H1 (cell line): ENCODE data around the gene FGFBP2. TPM values are rescaled to one million over a fixed set of nuclear protein-coding genes. Genes with fewer than 3 reads are reported as not detected.

Source experiments
- CEBPB ChIP-seq: IDR thresholded peaks from 2 replicates; pipeline ENCODE4 v1.6.1; 2012; ENCODE audit warnings: low read depth, low read length
- NRF1 ChIP-seq: IDR thresholded peaks from 2 replicates; pipeline ENCODE4 v1.6.1; 2011; ENCODE audit warnings: mild to moderate bottlenecking, low read depth, low read length, improper control_type of control experiment
- YY1 ChIP-seq: IDR thresholded peaks from 2 replicates; pipeline ENCODE4 v1.6.1; 2011; ENCODE audit warnings: low read depth, mild to moderate bottlenecking, low read length
- polyA plus RNA-seq, 7 experiments: library from polyadenylated mRNA; depleted of rRNA in 3 of 7; stranded (reverse) in 5 of 7; unstranded in 2 of 7; fragments of >200 nt in 5 of 7; fragments of 200-250 nt in 2 of 7; gene quantifications; 1 replicate in 5 of 7; 2 replicates in 1 of 7; 4 replicates in 1 of 7; pipeline versions ENCODE4 v1.2.1 to v1.2.3, GENCODE V29; 2011 to 2013; ENCODE audit warnings: missing spikeins in 2 of 7, mixed read lengths in 2 of 7
- total RNA-seq: library from RNA; stranded (reverse); fragmentation: NEBNext Ultra II Directional; extraction: Animal tissue kit (Norgen Biotek cat#: 25700); gene quantifications from 2 replicates; pipeline ENCODE4 v1.2.1, GENCODE V29; 2021

The FGFBP2 gene
- total and polyA plus RNA-seq, 2 of the 8 experiments (the other 6 are each of a cell fraction or from before 2014, with no cell fraction given): 0.15 TPM; not detected in 1

GRCh38 chr4:15995826-15996225, 32.9 kb upstream of the FGFBP2 start (continued):
- TF ChIP-seq NRF1 (no peak), YY1 (no peak), CEBPB (no peak)
